ENCODE measurements around the gene CCDC18.
"Not testable (repeated sequence)": the region's sequence is repeated elsewhere in the genome, so short reads cannot be mapped to it uniquely, and the experiment has no call there.

The CCDC18 gene

DNA sequence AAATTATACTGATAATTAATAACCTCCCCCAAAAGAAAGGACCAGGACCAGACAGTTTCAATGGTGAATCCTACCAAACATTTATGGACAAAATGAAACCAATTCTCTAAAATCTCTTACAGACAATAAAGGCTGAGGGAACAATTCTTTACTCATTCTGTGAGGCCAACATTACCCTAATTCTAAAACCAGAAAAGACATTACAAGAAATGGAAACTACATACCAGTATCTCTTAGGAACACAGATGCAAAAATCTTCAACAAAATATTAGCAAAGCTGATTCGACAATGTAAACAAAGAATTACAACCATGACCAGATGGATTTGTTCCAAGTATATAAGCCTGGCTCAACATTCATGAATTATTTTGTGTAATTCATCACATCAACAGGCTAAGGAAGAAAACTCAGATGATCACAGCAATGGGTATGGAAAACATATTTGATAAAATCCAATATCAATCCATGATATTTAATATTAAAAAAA lies 8.9 kb upstream of the CCDC18 start:
- TF ChIP-seq, protein P1, sequence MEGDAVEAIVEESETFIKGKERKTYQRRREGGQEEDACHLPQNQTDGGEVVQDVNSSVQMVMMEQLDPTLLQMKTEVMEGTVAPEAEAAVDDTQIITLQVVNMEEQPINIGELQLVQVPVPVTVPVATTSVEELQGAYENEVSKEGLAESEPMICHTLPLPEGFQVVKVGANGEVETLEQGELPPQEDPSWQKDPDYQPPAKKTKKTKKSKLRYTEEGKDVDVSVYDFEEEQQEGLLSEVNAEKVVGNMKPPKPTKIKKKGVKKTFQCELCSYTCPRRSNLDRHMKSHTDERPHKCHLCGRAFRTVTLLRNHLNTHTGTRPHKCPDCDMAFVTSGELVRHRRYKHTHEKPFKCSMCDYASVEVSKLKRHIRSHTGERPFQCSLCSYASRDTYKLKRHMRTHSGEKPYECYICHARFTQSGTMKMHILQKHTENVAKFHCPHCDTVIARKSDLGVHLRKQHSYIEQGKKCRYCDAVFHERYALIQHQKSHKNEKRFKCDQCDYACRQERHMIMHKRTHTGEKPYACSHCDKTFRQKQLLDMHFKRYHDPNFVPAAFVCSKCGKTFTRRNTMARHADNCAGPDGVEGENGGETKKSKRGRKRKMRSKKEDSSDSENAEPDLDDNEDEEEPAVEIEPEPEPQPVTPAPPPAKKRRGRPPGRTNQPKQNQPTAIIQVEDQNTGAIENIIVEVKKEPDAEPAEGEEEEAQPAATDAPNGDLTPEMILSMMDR (conservative IDR thresholded peaks at IDR 0.05; ENCODE audit: control insufficient read depth, insufficient read depth, low read depth, low read length) = no peak
- H3K4me3 ChIP-seq (ENCODE audit: control insufficient read depth, low read depth, low read length) = no peak overlapping the region
- DNase-seq (ENCODE audit: low read depth) = no peak

DNA sequence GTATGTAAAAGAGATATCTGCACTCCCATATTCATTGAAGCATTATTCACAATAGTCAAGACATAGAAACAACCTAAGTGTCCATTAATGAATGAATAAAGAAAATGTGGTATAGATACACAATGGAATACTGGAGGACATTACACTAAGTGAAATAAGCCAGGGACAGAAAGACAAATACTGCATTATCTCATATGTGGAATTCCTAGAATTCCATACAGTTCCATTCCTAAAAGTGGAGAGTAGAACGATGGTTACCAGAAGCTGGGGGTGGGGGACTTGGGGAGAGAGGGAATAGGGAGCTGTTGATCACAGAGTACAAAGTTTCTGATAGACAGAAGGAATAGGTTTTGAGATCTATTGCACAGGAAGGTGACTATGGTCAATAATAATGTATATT lies 7.7 kb upstream of the CCDC18 start:
- no peak for DNase-seq (ENCODE audit: low read depth)
- H3K4me3 ChIP-seq (ENCODE audit: control insufficient read depth, low read depth, low read length) = no peak overlapping the region
- TF ChIP-seq, protein P1 (conservative IDR thresholded peaks at IDR 0.05; ENCODE audit: control insufficient read depth, insufficient read depth, low read depth, low read length) = no peak

DNA sequence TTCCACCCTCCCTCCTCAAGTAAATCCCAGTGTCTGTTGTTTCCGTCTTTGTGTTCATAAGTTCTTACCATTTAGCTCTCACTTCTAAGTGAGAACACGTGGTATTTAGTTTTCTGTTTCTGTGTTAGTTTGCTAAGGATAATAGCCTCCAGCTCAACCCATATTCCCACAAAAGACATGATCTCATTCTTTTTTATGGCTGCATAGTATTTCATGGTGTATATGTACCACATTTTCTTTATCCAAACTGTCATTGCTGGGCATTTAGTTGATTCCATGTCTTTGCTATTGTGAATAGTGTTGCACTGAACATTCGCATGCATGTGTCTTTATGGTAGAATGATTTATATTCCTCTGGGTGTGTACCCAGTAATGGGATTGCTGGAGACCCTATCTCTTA lies 5.9 kb upstream of the CCDC18 start:
- H3K4me3 ChIP-seq (ENCODE audit: control insufficient read depth, low read depth, low read length); DNase-seq (ENCODE audit: low read depth): not testable (repeated sequence)

DNA sequence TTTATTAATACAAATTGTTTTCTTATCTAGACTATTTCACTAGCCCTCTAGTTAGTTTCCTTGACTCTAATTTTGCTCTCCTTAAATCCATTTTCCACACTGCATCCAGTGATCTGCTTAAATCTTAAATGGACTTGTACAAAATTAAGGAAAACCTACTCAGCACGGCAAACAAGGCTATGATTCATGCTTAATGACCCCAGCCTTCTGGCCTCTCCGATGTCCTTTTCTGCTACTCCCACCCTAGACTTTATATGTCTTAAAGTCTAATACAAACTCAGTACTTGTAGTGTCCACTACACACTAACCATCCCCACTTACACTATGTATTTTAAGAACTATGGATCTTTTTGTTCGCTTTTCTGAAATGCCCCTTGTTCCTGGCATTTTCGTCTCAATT lies 2.5 kb upstream of the CCDC18 start:
- peak overlapping the region; percentile 95 for H3K4me3 ChIP-seq (ENCODE audit: control insufficient read depth, low read depth, low read length)
- peak; percentile 64 for DNase-seq (ENCODE audit: low read depth)
- TF ChIP-seq, protein P1 (conservative IDR thresholded peaks at IDR 0.05; ENCODE audit: control insufficient read depth, insufficient read depth, low read depth, low read length) = no peak

DNA sequence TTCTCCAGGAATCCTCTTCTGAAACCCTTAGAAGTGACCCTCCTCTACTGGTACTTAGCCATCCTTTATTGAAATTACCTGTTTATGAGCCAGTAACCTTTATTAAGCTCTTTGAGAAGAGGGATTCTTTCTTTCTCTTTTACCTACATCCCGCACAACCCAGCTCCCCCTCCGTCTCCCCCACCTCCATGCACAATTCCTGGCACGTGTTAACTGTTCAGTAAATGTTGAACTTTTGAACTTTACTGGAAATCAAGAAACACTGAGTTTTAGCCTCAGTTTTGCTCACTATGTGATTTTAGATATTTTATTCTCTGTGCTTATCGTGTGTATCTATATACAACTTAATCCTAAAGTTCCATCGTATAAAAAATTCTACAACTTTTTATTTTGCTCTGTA lies 2.1 kb upstream of the CCDC18 start:
- TF ChIP-seq, protein P1 (conservative IDR thresholded peaks at IDR 0.05; ENCODE audit: control insufficient read depth, insufficient read depth, low read depth, low read length) = no peak
- H3K4me3 ChIP-seq (ENCODE audit: control insufficient read depth, low read depth, low read length) = peak overlapping the region; percentile 95
- DNase-seq (ENCODE audit: low read depth) = peak; percentile 41

DNA sequence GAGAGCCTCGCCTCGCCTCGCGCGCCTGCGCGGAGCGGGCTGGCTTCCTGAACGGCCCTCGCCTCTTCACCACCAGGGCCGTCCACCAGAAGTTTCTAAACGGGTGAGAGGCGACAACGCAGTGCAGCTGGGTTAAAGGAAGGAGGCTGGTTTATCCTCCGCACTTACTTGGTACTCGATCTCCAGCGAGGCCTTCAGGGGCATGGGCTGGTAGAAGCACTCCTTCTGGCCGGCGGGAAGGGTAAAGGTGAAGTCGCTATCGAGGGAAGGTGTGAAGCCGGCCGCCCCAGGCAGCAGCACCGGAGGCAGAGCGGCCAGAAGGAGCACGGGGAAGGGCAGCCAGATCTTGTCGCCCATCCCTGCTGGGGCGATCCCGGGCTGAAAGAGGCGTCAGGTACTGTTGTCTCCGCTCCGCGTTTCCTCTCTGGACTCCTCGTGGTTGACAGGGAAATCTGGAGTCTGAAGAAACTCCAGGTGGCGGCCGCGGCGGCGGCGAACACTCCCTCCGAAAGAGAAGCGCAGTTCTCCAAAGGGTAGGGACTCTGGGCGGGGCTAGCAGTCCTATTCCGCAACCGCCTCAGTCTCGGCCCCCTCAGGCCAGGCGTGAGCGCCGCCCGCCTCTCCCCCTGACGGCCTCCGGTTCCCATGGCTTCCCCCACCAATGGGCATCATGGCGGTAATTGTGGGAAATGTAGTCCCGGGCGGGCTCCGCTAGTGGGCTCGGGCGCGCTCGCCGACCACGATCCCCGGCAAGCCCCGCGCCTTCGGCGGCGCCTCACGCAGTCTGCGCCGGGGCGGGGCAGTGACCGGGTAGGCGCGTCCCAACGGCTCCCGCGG lies 420 bp upstream of the CCDC18 start, which contains the start of gene TMED5:
TSS of gene TMED5 (minus strand) at position 528 of the 837 bp plus-strand sequence. CDS start at position 357, 171 bp downstream.
- H3K4me3 ChIP-seq (ENCODE audit: control insufficient read depth, low read depth, low read length) = peak within 1 kb of the TSS; percentile 95
- TF ChIP-seq, protein P1 (conservative IDR thresholded peaks at IDR 0.05; ENCODE audit: control insufficient read depth, insufficient read depth, low read depth, low read length) = no peak
- peak; percentile 97 for DNase-seq (ENCODE audit: low read depth)

DNA sequence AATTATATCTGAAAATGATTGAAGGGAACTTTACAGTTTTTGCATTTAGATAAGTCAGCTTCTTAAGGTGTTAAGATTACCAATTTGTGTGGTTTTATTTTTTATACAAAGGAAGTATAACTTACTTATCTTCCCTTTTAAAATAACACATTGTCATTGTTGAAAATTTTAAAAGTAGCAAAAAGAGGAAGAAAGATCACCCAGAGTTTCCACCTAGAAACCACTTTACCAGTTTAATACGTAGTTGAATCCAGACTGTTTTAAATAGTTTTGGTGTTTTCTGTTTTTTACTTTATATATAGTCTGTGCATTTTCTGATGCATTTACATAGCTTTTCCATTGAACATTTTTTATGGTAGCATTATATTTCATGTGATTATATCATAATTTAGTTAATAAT lies 6.1 kb downstream of the CCDC18 start:
- DNase-seq (ENCODE audit: low read depth) = no peak
- H3K4me3 ChIP-seq (ENCODE audit: control insufficient read depth, low read depth, low read length) = no peak overlapping the region
- TF ChIP-seq, protein P1 (conservative IDR thresholded peaks at IDR 0.05; ENCODE audit: control insufficient read depth, insufficient read depth, low read depth, low read length) = no peak

All from fibroblast of mammary gland (primary cell).